AG04450 (cell line): ENCODE measurements around the gene TEX261. TPM values are rescaled to one million over a fixed set of nuclear protein-coding genes. Genes with fewer than 3 reads are reported as not detected.

ENCODE experiments used
- CTCF ChIA-PET: fragments of 300-600, 350-600 bp; formaldehyde crosslinking; extraction: SDS; loops from one replicate; lab custom pipeline; 2022; ENCODE audit warnings: antibody characterized with exemption, inconsistent platforms; lab: Charles Lee
- POLR2A ChIA-PET: fragments of 350-600 bp; formaldehyde crosslinking; extraction: SDS; loops from one replicate; lab custom pipeline; 2021; ENCODE audit warnings: antibody characterized with exemption, inconsistent platforms; lab: Yijun Ruan, JAX
- DNase-seq: peaks from one replicate; pipeline ENCODE4 v3.0.0-alpha.2; 2011; ENCODE audit warnings: low read depth, low spot score
- H3K27ac ChIP-seq: one replicate; pipeline ENCODE4 v1.5.1; 2012; ENCODE audit warnings: low read depth, low read length, control low read depth
- H3K27me3 ChIP-seq: one replicate; pipeline ENCODE4 v1.6.0; 2012; ENCODE audit warnings: low read length; ENCODE audit not compliant: control insufficient read depth, insufficient read depth
- H3K4me3 ChIP-seq: 2 replicates; pipeline ENCODE4 v1.5.1; 2011; ENCODE audit warnings: mild to moderate bottlenecking, low read depth, low read length, control low read depth
- H3K9me3 ChIP-seq: 2 replicates; pipeline ENCODE4 v1.5.1; 2012; ENCODE audit warnings: low read length; ENCODE audit not compliant: control insufficient read depth, insufficient read depth
- CTCF ChIP-seq: IDR thresholded peaks from 2 replicates; pipeline ENCODE4 v1.5.1; 2011; ENCODE audit warnings: low read depth, low read length, control low read depth, inconsistent platforms
- polyA plus RNA-seq: library from polyadenylated mRNA; depleted of rRNA; stranded (reverse); fragments of >200 nt; gene quantifications from 2 replicates; pipeline ENCODE4 v1.2.3, GENCODE V29; 2011

Gene TEX261
- polyA plus RNA-seq, 1 experiment = 106 TPM

- H3K9me3 ChIP-seq = no peaks in the 10 kb centered on the region
- H3K4me3 ChIP-seq = no peak overlapping the region
- TF ChIP-seq CTCF = no peak
- H3K27ac ChIP-seq = no peak overlapping the region
- no peak for DNase-seq
- POLR2A ChIA-PET = no interaction called here
- CTCF ChIA-PET = interaction anchor here (1.4 kb wide), 1 partner anchor 43 kb away, joined by 3 read pairs; no protein-coding TSS in a partner anchor
- peaks cover 7% of the 10 kb centered on the region for H3K27me3 ChIP-seq
These were observed 35.9 kb downstream of the TEX261 start for GRCh38 chr2:70958759-70959158.

- TF ChIP-seq CTCF = no peak
- CTCF ChIA-PET = interaction anchor here (1.4 kb wide), 1 partner anchor 44 kb away, joined by 3 read pairs; no protein-coding TSS in a partner anchor
- no peak overlapping the region for H3K4me3 ChIP-seq
- DNase-seq = no peak
- no peak overlapping the region for H3K27ac ChIP-seq
- POLR2A ChIA-PET = interaction anchor here (0.6 kb wide), 1 partner anchor 9 kb away, joined by 4 read pairs; no protein-coding TSS in a partner anchor
- no peaks in the 10 kb centered on the region for H3K9me3 ChIP-seq
- H3K27me3 ChIP-seq = peaks cover 7% of the 10 kb centered on the region
These were observed 36.9 kb downstream of the TEX261 start for GRCh38 chr2:70957798-70958197.

- POLR2A ChIA-PET = no interaction called here
- TF ChIP-seq CTCF = no peak
- no peak overlapping the region for H3K4me3 ChIP-seq
- no peak for DNase-seq
- no peaks in the 10 kb centered on the region for H3K9me3 ChIP-seq
- peaks cover 7% of the 10 kb centered on the region for H3K27me3 ChIP-seq
- CTCF ChIA-PET = no interaction called here
- H3K27ac ChIP-seq = no peak overlapping the region
These were observed 38.5 kb downstream of the TEX261 start for GRCh38 chr2:70956141-70956540.

- DNase-seq = no peak
- ChIA-PET CTCF (interaction anchor here (0.9 to 2.0 kb wide), 4 partner anchors 10 to 35 kb away, joined by 3 to 7 read pairs (median 3); no protein-coding TSS in a partner anchor), POLR2A (no interaction called here)
- no peak overlapping the region for H3K27ac ChIP-seq
- no peak for TF ChIP-seq CTCF
- H3K9me3 ChIP-seq = no peaks in the 10 kb centered on the region
- H3K27me3 ChIP-seq = peaks cover 7% of the 10 kb centered on the region
- no peak overlapping the region for H3K4me3 ChIP-seq
These were observed 39.8 kb downstream of the TEX261 start for GRCh38 chr2:70954886-70955285.

GRCh38 chr2:70949086-70949485 is 45.6 kb downstream of the TEX261 start:
- no peak overlapping the region for H3K4me3 ChIP-seq
- H3K27ac ChIP-seq = no peak overlapping the region
- no peak for DNase-seq
- H3K27me3 ChIP-seq = no peaks in the 10 kb centered on the region
- H3K9me3 ChIP-seq = no peaks in the 10 kb centered on the region
- TF ChIP-seq CTCF = no peak
- ChIA-PET CTCF (interaction anchor here (0.6 to 3.9 kb wide), 34 partner anchors 9 to 646 kb away, joined by 3 to 205 read pairs (median 8); partner anchors contain the start of genes ATP6V1B1, CD207 and FAM136A), POLR2A (interaction anchor here (1.7 kb wide), 1 partner anchor 16 kb away, joined by 5 read pairs; no protein-coding TSS in a partner anchor)
